Measurements from ENCODE around the gene BOD1L1. TPM values are rescaled to one million over a fixed set of nuclear protein-coding genes. Genes with fewer than 3 reads are reported as not detected.

BOD1L1 gene
- total RNA-seq, 1 experiment from 2014 or later, result 40.4 TPM

DNA sequence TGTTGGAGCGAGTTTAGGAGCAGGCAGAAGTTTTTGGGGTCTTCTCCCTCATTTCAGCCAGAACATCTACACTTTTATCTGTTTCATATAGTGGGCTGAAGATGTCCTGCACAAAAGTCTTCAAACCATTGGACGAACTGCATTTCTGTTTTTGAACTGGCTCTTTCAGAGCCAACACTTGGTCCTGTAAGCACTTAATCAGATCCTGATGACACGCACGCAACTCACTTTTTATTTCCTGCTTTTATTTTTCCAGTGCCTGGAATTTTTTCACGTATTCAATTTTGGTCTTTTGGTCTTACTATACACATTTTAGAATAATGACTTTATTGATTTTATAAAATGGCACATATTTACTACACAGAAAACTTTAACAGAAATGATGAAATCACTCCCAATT lies 43.0 kb downstream of the BOD1L1 start:
- CTCF ChIA-PET, result no interaction called here
- Histone ChIP-seq H3K4me2 (no peak overlapping the region), H3K79me2 (ENCODE audit: low read depth) (no peaks in the 10 kb centered on the region), H3K27me3 (ENCODE audit: insufficient read depth, low read depth) (no peaks in the 10 kb centered on the region), H2AFZ (no peak overlapping the region), H3F3A (ENCODE audit: insufficient read depth, low read depth) (no peaks in the 10 kb centered on the region), H3K36me3 (ENCODE audit: low read depth) (peaks cover 12% of the 10 kb centered on the region; the same call in 1 of the 2 replicates), H3K9me2 (ENCODE audit: insufficient read depth) (no peaks in the 10 kb centered on the region), H3K4me3 (no peak overlapping the region), H4K20me1 (ENCODE audit: insufficient read depth) (no peaks in the 10 kb centered on the region), H3K27ac (no peak overlapping the region), H3K4me1 (replicated peaks; ENCODE audit: insufficient read depth) (no peaks in the 10 kb centered on the region), H3K9me3 (ENCODE audit: insufficient read depth, low read depth) (no peaks in the 10 kb centered on the region)
- no TSS peak for BruUV-seq (replicated peaks)
- POLR2A ChIA-PET (ENCODE audit: unreplicated experiment), result interaction anchor here (0.6 kb wide), 1 partner anchor 982 kb away, joined by 4 read pairs; no protein-coding TSS in a partner anchor
- DNase-seq, result no peak
- intact Hi-C loops (cut with micrococcal nuclease; ENCODE audit: unreplicated experiment), result no loop called here
- TF ChIP-seq EZH2 (IDR thresholded peaks at IDR 0.05; ENCODE audit: low read depth), result no peak
- TF ChIP-seq, protein P1, sequence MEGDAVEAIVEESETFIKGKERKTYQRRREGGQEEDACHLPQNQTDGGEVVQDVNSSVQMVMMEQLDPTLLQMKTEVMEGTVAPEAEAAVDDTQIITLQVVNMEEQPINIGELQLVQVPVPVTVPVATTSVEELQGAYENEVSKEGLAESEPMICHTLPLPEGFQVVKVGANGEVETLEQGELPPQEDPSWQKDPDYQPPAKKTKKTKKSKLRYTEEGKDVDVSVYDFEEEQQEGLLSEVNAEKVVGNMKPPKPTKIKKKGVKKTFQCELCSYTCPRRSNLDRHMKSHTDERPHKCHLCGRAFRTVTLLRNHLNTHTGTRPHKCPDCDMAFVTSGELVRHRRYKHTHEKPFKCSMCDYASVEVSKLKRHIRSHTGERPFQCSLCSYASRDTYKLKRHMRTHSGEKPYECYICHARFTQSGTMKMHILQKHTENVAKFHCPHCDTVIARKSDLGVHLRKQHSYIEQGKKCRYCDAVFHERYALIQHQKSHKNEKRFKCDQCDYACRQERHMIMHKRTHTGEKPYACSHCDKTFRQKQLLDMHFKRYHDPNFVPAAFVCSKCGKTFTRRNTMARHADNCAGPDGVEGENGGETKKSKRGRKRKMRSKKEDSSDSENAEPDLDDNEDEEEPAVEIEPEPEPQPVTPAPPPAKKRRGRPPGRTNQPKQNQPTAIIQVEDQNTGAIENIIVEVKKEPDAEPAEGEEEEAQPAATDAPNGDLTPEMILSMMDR (conservative IDR thresholded peaks at IDR 0.05), result no peak

DNA sequence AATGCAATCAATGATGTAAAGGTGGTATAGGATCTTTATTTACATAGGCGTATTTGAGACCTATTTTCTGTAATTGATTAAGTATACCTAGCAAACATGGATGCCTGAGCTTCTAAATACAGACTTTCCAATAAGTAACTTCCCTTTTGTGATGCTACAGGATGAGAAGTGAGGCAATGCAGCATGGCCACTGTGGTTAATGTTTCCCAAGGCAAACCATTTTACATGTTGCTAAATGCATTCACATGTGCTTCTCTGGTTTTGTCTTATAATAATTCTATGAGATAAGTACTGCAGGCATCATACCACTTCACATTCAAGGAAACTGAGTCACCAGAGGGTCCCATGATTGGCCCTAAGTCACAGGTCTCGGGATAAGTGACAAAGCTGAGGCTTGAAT lies 47.5 kb downstream of the BOD1L1 start:
- intact Hi-C loops (cut with micrococcal nuclease; ENCODE audit: unreplicated experiment), result no loop called here
- H4K20me1 ChIP-seq (ENCODE audit: insufficient read depth), result no peaks in the 10 kb centered on the region
- H3K4me2 ChIP-seq, result no peak overlapping the region
- H3F3A ChIP-seq (ENCODE audit: insufficient read depth, low read depth), result no peaks in the 10 kb centered on the region
- no peaks in the 10 kb centered on the region for H3K27me3 ChIP-seq (ENCODE audit: insufficient read depth, low read depth)
- BruUV-seq (replicated peaks), result no TSS peak
- DNase-seq, result no peak
- no peaks in the 10 kb centered on the region for H3K9me3 ChIP-seq (ENCODE audit: insufficient read depth, low read depth)
- CTCF ChIA-PET, result no interaction called here
- H3K4me3 ChIP-seq, result no peak overlapping the region
- no peaks in the 10 kb centered on the region for H3K4me1 ChIP-seq (replicated peaks; ENCODE audit: insufficient read depth)
- H3K79me2 ChIP-seq (ENCODE audit: low read depth), result no peaks in the 10 kb centered on the region
- no peak overlapping the region for H2AFZ ChIP-seq
- H3K9me2 ChIP-seq (ENCODE audit: insufficient read depth), result no peaks in the 10 kb centered on the region
- no peak overlapping the region for H3K27ac ChIP-seq
- TF ChIP-seq, protein P1 (conservative IDR thresholded peaks at IDR 0.05), result no peak
- no peak for TF ChIP-seq EZH2 (IDR thresholded peaks at IDR 0.05; ENCODE audit: low read depth)
- POLR2A ChIA-PET (ENCODE audit: unreplicated experiment), result no interaction called here
- peaks cover 8% of the 10 kb centered on the region; the same call in 1 of the 2 replicates for H3K36me3 ChIP-seq (ENCODE audit: low read depth)

DNA sequence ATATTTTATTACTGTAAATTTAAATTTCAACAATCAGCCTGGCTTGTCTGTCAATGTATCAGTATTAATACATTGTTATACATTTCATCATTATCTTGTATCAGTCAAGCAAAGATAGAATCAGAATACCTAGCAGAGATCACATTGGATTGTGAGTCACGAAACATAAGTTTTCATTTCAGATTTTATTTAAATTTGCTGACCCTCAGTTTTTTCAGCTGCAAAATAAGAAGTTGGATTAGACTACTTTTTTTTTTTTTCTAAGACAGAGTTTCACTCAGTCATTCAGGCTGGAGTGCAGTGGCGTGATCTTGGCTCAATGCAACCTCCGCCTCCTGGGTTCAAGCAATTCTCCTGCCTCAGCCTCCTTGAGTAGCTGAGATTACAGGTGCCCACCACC lies 49.9 kb downstream of the BOD1L1 start:
- intact Hi-C loops (cut with micrococcal nuclease; ENCODE audit: unreplicated experiment), result no loop called here
- POLR2A ChIA-PET (ENCODE audit: unreplicated experiment), result no interaction called here
- Histone ChIP-seq H3K9me3 (ENCODE audit: insufficient read depth, low read depth) (no peaks in the 10 kb centered on the region), H3K79me2 (ENCODE audit: low read depth) (no peaks in the 10 kb centered on the region), H3K9me2 (ENCODE audit: insufficient read depth) (no peaks in the 10 kb centered on the region), H3K36me3 (ENCODE audit: low read depth) (peaks cover 8% of the 10 kb centered on the region; the same call in 1 of the 2 replicates), H3K4me1 (replicated peaks; ENCODE audit: insufficient read depth) (no peaks in the 10 kb centered on the region), H3K4me3 (no peak overlapping the region), H3F3A (ENCODE audit: insufficient read depth, low read depth) (no peaks in the 10 kb centered on the region), H3K27ac (no peak overlapping the region), H4K20me1 (ENCODE audit: insufficient read depth) (no peaks in the 10 kb centered on the region), H3K27me3 (ENCODE audit: insufficient read depth, low read depth) (no peaks in the 10 kb centered on the region), H2AFZ (no peak overlapping the region), H3K4me2 (no peak overlapping the region)
- DNase-seq, result no peak
- CTCF ChIA-PET, result no interaction called here
- TF ChIP-seq EZH2 (IDR thresholded peaks at IDR 0.05; ENCODE audit: low read depth), result no peak
- TF ChIP-seq, protein P1 (conservative IDR thresholded peaks at IDR 0.05), result no peak
- no TSS peak for BruUV-seq (replicated peaks)

All from PC-9 (cell line).